ENCODE data around the gene OPALIN.

OPALIN gene

GRCh38 chr10:96358851-96359540 lies at the start of gene OPALIN:
Gene OPALIN, minus strand, starts transcription at chr10:96359002. Its CDS starts 106 bp downstream, at chr10:96358896.
- DNase-seq = no peak
- Mint-ChIP-seq H3K9me3 (no peaks in the 10 kb centered on the region), H3K27me3 (peaks cover 11% of the 10 kb centered on the region), H3K4me3 (no peak within 1 kb of the TSS), H3K4me1 (ENCODE audit: low read depth) (no peaks in the 10 kb centered on the region), H3K27ac (no peak within 1 kb of the TSS), H3K36me3 (ENCODE audit: low read depth) (no peaks in the 10 kb centered on the region)

GRCh38 chr10:96408201-96408600 lies 49.4 kb upstream of the OPALIN start:
- H3K4me1 Mint-ChIP-seq (ENCODE audit: low read depth) = no peaks in the 10 kb centered on the region
- H3K4me3 Mint-ChIP-seq = no peak overlapping the region
- DNase-seq = no peak
- H3K27me3 Mint-ChIP-seq = peaks cover 37% of the 10 kb centered on the region
- H3K36me3 Mint-ChIP-seq (ENCODE audit: low read depth) = no peaks in the 10 kb centered on the region
- no peak overlapping the region for H3K27ac Mint-ChIP-seq
- H3K9me3 Mint-ChIP-seq = no peaks in the 10 kb centered on the region

DNA sequence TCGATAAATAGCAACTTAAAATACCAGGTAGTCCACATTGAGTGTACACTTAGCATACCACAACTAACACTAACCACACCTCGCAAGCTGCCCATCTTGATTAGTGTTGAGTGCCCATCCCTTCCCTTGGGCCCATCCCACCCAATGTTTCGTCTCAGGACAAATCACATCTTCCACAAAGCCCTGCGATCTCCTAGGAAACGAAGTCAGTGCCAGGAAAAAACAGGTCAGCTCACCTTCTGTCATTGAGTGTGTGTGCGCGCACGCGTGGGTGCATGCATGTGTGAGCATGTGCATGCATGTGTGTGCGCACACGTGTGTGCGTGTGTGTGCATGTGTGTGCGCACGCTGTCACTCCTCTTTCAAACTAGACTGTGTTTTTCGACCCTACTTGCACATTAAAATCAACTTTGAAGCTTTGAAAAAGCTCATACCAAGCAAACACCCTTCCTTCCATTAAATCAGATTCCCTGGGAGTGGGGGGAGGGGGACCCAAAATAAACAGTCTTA lies 48.8 kb upstream of the OPALIN start:
- no peaks in the 10 kb centered on the region for H3K4me1 Mint-ChIP-seq (ENCODE audit: low read depth)
- H3K36me3 Mint-ChIP-seq (ENCODE audit: low read depth) = no peaks in the 10 kb centered on the region
- no peak overlapping the region for H3K27ac Mint-ChIP-seq
- DNase-seq = no peak
- no peak overlapping the region for H3K4me3 Mint-ChIP-seq
- peaks cover 37% of the 10 kb centered on the region for H3K27me3 Mint-ChIP-seq
- H3K9me3 Mint-ChIP-seq = no peaks in the 10 kb centered on the region

- Mint-ChIP-seq H3K4me1 (ENCODE audit: low read depth) (no peaks in the 10 kb centered on the region), H3K36me3 (ENCODE audit: low read depth) (no peaks in the 10 kb centered on the region), H3K9me3 (no peaks in the 10 kb centered on the region), H3K27ac (no peak overlapping the region), H3K4me3 (no peak overlapping the region), H3K27me3 (peaks cover 40% of the 10 kb centered on the region)
- no peak for DNase-seq
Observed at GRCh38 chr10:96406091-96406490, 47.3 kb upstream of the OPALIN start.

- peaks cover 46% of the 10 kb centered on the region for H3K27me3 Mint-ChIP-seq
- H3K27ac Mint-ChIP-seq = no peak overlapping the region
- no peaks in the 10 kb centered on the region for H3K9me3 Mint-ChIP-seq
- no peaks in the 10 kb centered on the region for H3K36me3 Mint-ChIP-seq (ENCODE audit: low read depth)
- no peak overlapping the region for H3K4me3 Mint-ChIP-seq
- no peaks in the 10 kb centered on the region for H3K4me1 Mint-ChIP-seq (ENCODE audit: low read depth)
- DNase-seq = no peak
Observed at GRCh38 chr10:96402417-96403305, 43.9 kb upstream of the OPALIN start.

GRCh38 chr10:96401036-96401435 lies 42.2 kb upstream of the OPALIN start:
- no peaks in the 10 kb centered on the region for H3K36me3 Mint-ChIP-seq (ENCODE audit: low read depth)
- H3K4me1 Mint-ChIP-seq (ENCODE audit: low read depth) = peaks cover 1% of the 10 kb centered on the region
- no peak for DNase-seq
- peaks cover 43% of the 10 kb centered on the region for H3K27me3 Mint-ChIP-seq
- H3K9me3 Mint-ChIP-seq = no peaks in the 10 kb centered on the region
- H3K4me3 Mint-ChIP-seq = no peak overlapping the region
- no peak overlapping the region for H3K27ac Mint-ChIP-seq

- Mint-ChIP-seq H3K9me3 (no peaks in the 10 kb centered on the region), H3K4me3 (no peak overlapping the region), H3K27me3 (peaks cover 40% of the 10 kb centered on the region), H3K27ac (no peak overlapping the region), H3K4me1 (ENCODE audit: low read depth) (peaks cover 4% of the 10 kb centered on the region), H3K36me3 (ENCODE audit: low read depth) (no peaks in the 10 kb centered on the region)
- no peak for DNase-seq
Observed at GRCh38 chr10:96400465-96400864, 41.7 kb upstream of the OPALIN start.

DNA sequence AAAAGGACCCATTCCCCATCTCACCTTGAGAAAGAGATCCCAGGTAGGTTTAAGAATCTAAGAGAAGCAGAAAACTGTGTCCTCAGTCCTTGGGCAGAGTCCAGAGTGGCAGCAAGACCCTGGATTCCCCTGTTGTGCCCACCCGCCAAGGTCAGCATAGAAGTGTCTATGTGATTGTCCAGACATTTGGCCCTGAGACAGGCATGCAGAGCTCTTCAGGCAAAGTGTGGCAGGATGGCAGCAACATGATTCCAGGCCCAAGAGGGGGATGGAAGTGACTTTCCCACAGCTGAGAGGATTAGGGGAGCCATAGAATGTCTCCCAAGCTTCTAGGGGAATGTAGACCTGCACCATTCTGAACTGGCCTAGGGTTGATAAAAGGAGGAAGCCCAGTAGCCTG lies 39.1 kb upstream of the OPALIN start:
- Mint-ChIP-seq H3K36me3 (ENCODE audit: low read depth) (no peaks in the 10 kb centered on the region), H3K9me3 (no peaks in the 10 kb centered on the region), H3K4me3 (no peak overlapping the region), H3K27me3 (peaks cover 37% of the 10 kb centered on the region), H3K4me1 (ENCODE audit: low read depth) (peaks cover 4% of the 10 kb centered on the region), H3K27ac (no peak overlapping the region)
- no peak for DNase-seq

GRCh38 chr10:96395931-96396877 lies 37.4 kb upstream of the OPALIN start:
- Mint-ChIP-seq H3K27me3 (peaks cover 24% of the 10 kb centered on the region), H3K4me1 (ENCODE audit: low read depth) (peaks cover 4% of the 10 kb centered on the region), H3K9me3 (no peaks in the 10 kb centered on the region), H3K36me3 (ENCODE audit: low read depth) (no peaks in the 10 kb centered on the region), H3K27ac (no peak overlapping the region), H3K4me3 (peak overlapping the region; percentile 22)
- peak; percentile 71 for DNase-seq

- H3K27me3 Mint-ChIP-seq = peaks cover 5% of the 10 kb centered on the region
- H3K9me3 Mint-ChIP-seq = no peaks in the 10 kb centered on the region
- no peaks in the 10 kb centered on the region for H3K36me3 Mint-ChIP-seq (ENCODE audit: low read depth)
- H3K4me3 Mint-ChIP-seq = no peak overlapping the region
- no peak overlapping the region for H3K27ac Mint-ChIP-seq
- DNase-seq = no peak
- no peaks in the 10 kb centered on the region for H3K4me1 Mint-ChIP-seq (ENCODE audit: low read depth)
Observed at GRCh38 chr10:96390460-96390864, 31.7 kb upstream of the OPALIN start.

GRCh38 chr10:96389785-96390184 lies 31.0 kb upstream of the OPALIN start:
- no peaks in the 10 kb centered on the region for H3K4me1 Mint-ChIP-seq (ENCODE audit: low read depth)
- H3K9me3 Mint-ChIP-seq = no peaks in the 10 kb centered on the region
- H3K4me3 Mint-ChIP-seq = no peak overlapping the region
- H3K27ac Mint-ChIP-seq = no peak overlapping the region
- H3K36me3 Mint-ChIP-seq (ENCODE audit: low read depth) = no peaks in the 10 kb centered on the region
- no peak for DNase-seq
- peaks cover 5% of the 10 kb centered on the region for H3K27me3 Mint-ChIP-seq

DNA sequence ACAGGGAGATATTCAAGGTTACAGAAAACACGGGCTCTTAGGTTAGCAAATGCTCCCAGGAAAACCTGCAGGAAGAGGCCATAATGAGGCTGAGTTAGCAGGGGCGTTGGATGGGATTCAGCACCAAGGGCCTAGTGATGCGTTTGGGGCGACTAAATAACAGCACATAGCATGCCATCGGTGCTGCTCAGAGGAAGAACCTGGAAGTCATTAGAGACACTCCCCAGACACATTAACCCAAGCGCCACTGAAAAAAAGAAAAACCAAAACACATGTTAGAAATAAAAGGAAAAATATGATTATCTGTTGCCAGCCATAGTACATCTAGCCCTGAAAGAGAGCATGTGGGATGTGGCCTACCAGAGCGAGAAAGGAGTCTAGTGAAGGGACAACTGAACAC lies 28.8 kb upstream of the OPALIN start:
- no peaks in the 10 kb centered on the region for H3K9me3 Mint-ChIP-seq
- no peak for DNase-seq
- H3K4me1 Mint-ChIP-seq (ENCODE audit: low read depth) = no peaks in the 10 kb centered on the region
- no peaks in the 10 kb centered on the region for H3K36me3 Mint-ChIP-seq (ENCODE audit: low read depth)
- no peak overlapping the region for H3K27ac Mint-ChIP-seq
- no peak overlapping the region for H3K4me3 Mint-ChIP-seq
- peaks cover 5% of the 10 kb centered on the region for H3K27me3 Mint-ChIP-seq

DNA sequence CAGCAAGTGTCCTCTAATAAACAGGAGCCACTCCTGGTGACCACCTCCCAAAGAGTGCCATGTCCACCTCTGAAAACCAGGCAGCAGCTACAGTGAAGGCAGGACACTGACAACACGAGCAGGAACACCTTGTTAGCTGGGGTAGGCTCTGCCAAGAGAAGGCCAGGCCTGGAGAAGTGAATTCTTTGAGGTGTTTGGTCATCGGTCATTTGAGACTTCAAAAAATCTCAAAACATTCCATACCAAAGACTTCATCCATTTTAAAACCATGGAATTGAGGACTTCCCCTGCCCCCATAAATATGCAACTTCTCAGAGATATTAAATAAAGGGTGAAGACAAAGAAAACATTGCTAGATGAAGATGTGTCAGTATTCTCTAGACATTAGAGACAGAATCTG lies 28.4 kb upstream of the OPALIN start:
- no peaks in the 10 kb centered on the region for H3K36me3 Mint-ChIP-seq (ENCODE audit: low read depth)
- no peak overlapping the region for H3K4me3 Mint-ChIP-seq
- H3K27me3 Mint-ChIP-seq = peaks cover 5% of the 10 kb centered on the region
- no peaks in the 10 kb centered on the region for H3K4me1 Mint-ChIP-seq (ENCODE audit: low read depth)
- no peak overlapping the region for H3K27ac Mint-ChIP-seq
- DNase-seq = no peak
- H3K9me3 Mint-ChIP-seq = no peaks in the 10 kb centered on the region

GRCh38 chr10:96384506-96384905 lies 25.7 kb upstream of the OPALIN start:
- no peaks in the 10 kb centered on the region for H3K36me3 Mint-ChIP-seq (ENCODE audit: low read depth)
- H3K27me3 Mint-ChIP-seq = peaks cover 2% of the 10 kb centered on the region
- H3K9me3 Mint-ChIP-seq = no peaks in the 10 kb centered on the region
- H3K4me1 Mint-ChIP-seq (ENCODE audit: low read depth) = no peaks in the 10 kb centered on the region
- H3K4me3 Mint-ChIP-seq = no peak overlapping the region
- H3K27ac Mint-ChIP-seq = no peak overlapping the region
- no peak for DNase-seq
